Natural killer cell (primary cell): ENCODE data around the gene LEKR1. TPM values are rescaled to one million over a fixed set of nuclear protein-coding genes. Genes with fewer than 3 reads are reported as not detected.

Experiments
- ATAC-seq, 3 donors: fragments of 150-1000 bp in 2 of 3; fragments of 200-7000 bp in 1 of 3; cut with Tn5 transposase; 1 replicate in 1 of 3; 2 replicates in 2 of 3; pipeline ENCODE4 v1.10.0; 2021; ENCODE audit warnings: mild to moderate bottlenecking in 2 of 3, moderate library complexity in 2 of 3
- DNase-seq, 2 donors: peaks; one replicate each; pipeline versions ENCODE4 v3.0.0 to v3.0.0-alpha.2; 2013 to 2021; ENCODE audit warnings: mixed read lengths in 1 of 2
- H3K27ac ChIP-seq: one replicate; pipeline ENCODE4 v1.5.1; 2013; ENCODE audit warnings: mild to moderate bottlenecking, low read length
- H3K27me3 ChIP-seq: one replicate; pipeline ENCODE4 v1.6.1; 2013; ENCODE audit warnings: low read length; ENCODE audit not compliant: control insufficient read depth, insufficient read depth
- H3K36me3 ChIP-seq: one replicate; pipeline ENCODE4 v1.6.1; 2013; ENCODE audit warnings: low read length; ENCODE audit not compliant: control insufficient read depth, insufficient read depth
- H3K4me1 ChIP-seq: one replicate; pipeline ENCODE4 v1.6.1; 2013; ENCODE audit warnings: low read length; ENCODE audit not compliant: control insufficient read depth, insufficient read depth
- H3K4me3 ChIP-seq: one replicate; pipeline ENCODE4 v1.5.1; 2013; ENCODE audit warnings: low read length
- H3K9me3 ChIP-seq: one replicate; pipeline ENCODE4 v1.6.1; 2013; ENCODE audit warnings: low read length; ENCODE audit not compliant: control insufficient read depth, insufficient read depth
- H3K27ac Mint-ChIP-seq, 2 donors: one replicate each; pipeline ENCODE4 v1.8.0; 2022; ENCODE audit warnings: mild to moderate bottlenecking in 2 of 2, mixed read lengths in 2 of 2, moderate library complexity in 1 of 2
- H3K27me3 Mint-ChIP-seq, 2 donors: one replicate each; pipeline ENCODE4 v1.8.0; 2022; ENCODE audit warnings: low read depth in 2 of 2, mixed read lengths in 2 of 2
- H3K36me3 Mint-ChIP-seq: one replicate; pipeline ENCODE4 v1.8.0; 2022; ENCODE audit warnings: mixed read lengths
- H3K4me1 Mint-ChIP-seq, 2 donors: one replicate each; pipeline ENCODE4 v1.8.0; 2022; ENCODE audit warnings: mixed read lengths in 2 of 2
- H3K4me3 Mint-ChIP-seq: one replicate; pipeline ENCODE4 v1.8.0; 2022; ENCODE audit warnings: mild to moderate bottlenecking, moderate library complexity, mixed read lengths
- H3K9me3 Mint-ChIP-seq, 2 donors: one replicate each; pipeline ENCODE4 v1.8.0; 2022; ENCODE audit warnings: mixed read lengths in 2 of 2
- CTCF ChIP-seq: fragments of 200-600 bp; IDR thresholded peaks from one replicate; pipeline ENCODE4 v1.8.0; 2022; ENCODE audit warnings: antibody characterized with exemption
- WGBS: methylation state at CpG from one replicate; pipeline ENCODE4 v1.1.7; 2013; ENCODE audit warnings: missing lambda C conversion rate; ENCODE audit not compliant: insufficient coverage; 5-methylcytosine and 5-hydroxymethylcytosine counted together
- intact Hi-C: fragments of 100-400 bp; cut with micrococcal nuclease; formaldehyde crosslinking; loops from one replicate; pipeline ENCODE4 v1.14.2; 2022
- total RNA-seq, 4 donors: library from RNA; stranded (reverse); fragments of 120-200 nt in 1 of 4; gene quantifications; one replicate each; pipeline versions ENCODE4 v1.2.3 to v1.2.4, GENCODE V29; 2013 to 2022

The LEKR1 gene
- total RNA-seq, 3 donors from 2014 or later (not counting 1 experiment from before 2014, with no cell fraction given) = 1.1 to 1.7 (median 1.2) TPM

GRCh38 chr3:156811089-156811862, 14.9 kb upstream of the LEKR1 start:
- Mint-ChIP-seq H3K36me3 (no peaks in the 10 kb centered on the region), H3K4me3 (no peak overlapping the region), H3K27ac (no peak overlapping the region), H3K4me1 (peaks cover 17 to 21% of the 10 kb centered on the region in 2 donors), H3K9me3 (no peaks in the 10 kb centered on the region), H3K27me3 (no peaks in the 10 kb centered on the region)
- Histone ChIP-seq H3K36me3 (no peaks in the 10 kb centered on the region), H3K27ac (no peak overlapping the region), H3K27me3 (no peaks in the 10 kb centered on the region), H3K4me3 (no peak overlapping the region), H3K4me1 (peaks cover 5% of the 10 kb centered on the region), H3K9me3 (no peaks in the 10 kb centered on the region)
- no CpG with 5 or more reads among the region's 2 CpGs for WGBS
- intact Hi-C loops = loop anchor here (10.0 kb wide), 1 partner anchor 324 kb away; no protein-coding TSS in a partner anchor
- DNase-seq (no peak), ATAC-seq (no peak)
- no peak for TF ChIP-seq CTCF

GRCh38 chr3:156812521-156813335, 13.4 kb upstream of the LEKR1 start:
- Histone ChIP-seq H3K4me3 (no peak overlapping the region), H3K27ac (no peak overlapping the region), H3K4me1 (peaks cover 6% of the 10 kb centered on the region), H3K9me3 (no peaks in the 10 kb centered on the region), H3K27me3 (no peaks in the 10 kb centered on the region), H3K36me3 (no peaks in the 10 kb centered on the region)
- peak in 1 of 2 donors; percentile 47 for DNase-seq
- H3K4me1 Mint-ChIP-seq = peaks cover 25 to 28% of the 10 kb centered on the region in 2 donors
- no peaks in the 10 kb centered on the region for H3K36me3 Mint-ChIP-seq
- WGBS = 86% methylated on average over 6 of the region's 6 CpGs
- peak overlapping the region in 1 of 2 donors; percentile 70 for H3K27ac Mint-ChIP-seq
- no peak for TF ChIP-seq CTCF
- H3K4me3 Mint-ChIP-seq = no peak overlapping the region
- H3K9me3 Mint-ChIP-seq = no peaks in the 10 kb centered on the region
- intact Hi-C loops = loop anchor here (10.0 kb wide), 1 partner anchor 322 kb away; no protein-coding TSS in a partner anchor
- ATAC-seq = no peak
- no peaks in the 10 kb centered on the region for H3K27me3 Mint-ChIP-seq

- peak in 1 of 2 donors; percentile 21 for DNase-seq
- Histone ChIP-seq H3K36me3 (no peaks in the 10 kb centered on the region), H3K27ac (no peak overlapping the region), H3K27me3 (no peaks in the 10 kb centered on the region), H3K4me3 (no peak overlapping the region), H3K9me3 (no peaks in the 10 kb centered on the region), H3K4me1 (peaks cover 12% of the 10 kb centered on the region)
- TF ChIP-seq CTCF = no peak
- intact Hi-C loops = loop anchor here (10.0 kb wide), 1 partner anchor 321 kb away; no protein-coding TSS in a partner anchor
- no CpG with 5 or more reads among the region's 2 CpGs for WGBS
- no peaks in the 10 kb centered on the region for H3K27me3 Mint-ChIP-seq
- peaks cover 31% of the 10 kb centered on the region in 2 donors for H3K4me1 Mint-ChIP-seq
- H3K4me3 Mint-ChIP-seq = no peak overlapping the region
- H3K27ac Mint-ChIP-seq = no peak overlapping the region
- ATAC-seq = no peak
- H3K9me3 Mint-ChIP-seq = no peaks in the 10 kb centered on the region
- no peaks in the 10 kb centered on the region for H3K36me3 Mint-ChIP-seq
Measured at GRCh38 chr3:156814295-156814694, 11.9 kb upstream of the LEKR1 start.
